SK-N-SH (cell line): ENCODE results near the gene WDR82. TPM values are rescaled to one million over a fixed set of nuclear protein-coding genes. Genes with fewer than 3 reads are reported as not detected.
A peak's percentile ranks its signal among the peaks of the same experiment; 100 is the strongest.

Experiments used
- CTCF ChIA-PET: fragments of 300-600, 350-600 bp; formaldehyde crosslinking; extraction: SDS; loops from one replicate; lab custom pipeline; 2021; lab: Yijun Ruan, JAX
- POLR2A ChIA-PET: fragments of 350-600 bp; sonication (Branson Sonifier 250); formaldehyde crosslinking; extraction: SDS; loops from one replicate; lab custom pipeline; 2020; ENCODE audit warnings: antibody characterized with exemption, inconsistent platforms; lab: Yijun Ruan, JAX
- DNase-seq: peaks from one replicate; pipeline ENCODE4 v3.0.0; 2012
- H2AFZ ChIP-seq: fragments of 200-600 bp; sonication (generic); 2 replicates; pipeline ENCODE4 v1.8.1; 2016; ENCODE audit warnings: antibody characterized with exemption, mild to moderate bottlenecking, low read depth
- H3F3A ChIP-seq: fragments of 200-600 bp; sonication (generic); replicated peaks from 2 replicates; pipeline ENCODE3; 2016; ENCODE audit warnings: antibody characterized with exemption, mild to moderate bottlenecking; ENCODE audit not compliant: insufficient read depth
- H3K27ac ChIP-seq, 2 experiments: fragments of 200-500 bp in 1 of 2; fragments of 200-600 bp in 1 of 2; sonication (Bioruptor generic) in 1 of 2; sonication (generic), shearing (Covaris generic) in 1 of 2; 2 replicates each; pipeline versions ENCODE4 v1.5.1 to v1.6.1; 2014 to 2016; ENCODE audit warnings: low read depth in 2 of 2, inconsistent platforms in 1 of 2, low read length in 1 of 2, mild to moderate bottlenecking in 1 of 2, mixed read lengths in 1 of 2
- H3K27me3 ChIP-seq: fragments of 200-600 bp; sonication (generic), shearing (Covaris generic); 2 replicates; pipeline ENCODE4 v1.6.1; 2016; ENCODE audit warnings: mixed run types; ENCODE audit not compliant: insufficient read depth
- H3K36me3 ChIP-seq, 2 experiments: fragments of 200-500 bp in 1 of 2; fragments of 200-600 bp in 1 of 2; sonication (Bioruptor generic) in 1 of 2; sonication (generic) in 1 of 2; replicated peaks in 1 of 2; 2 replicates each; pipeline versions ENCODE3 to v1.5.1; 2014 to 2016; ENCODE audit warnings: low read length in 1 of 2, mild to moderate bottlenecking in 1 of 2; ENCODE audit not compliant: insufficient read depth in 2 of 2, control insufficient read depth in 1 of 2
- H3K4me1 ChIP-seq, 2 experiments: fragments of 200-500 bp in 1 of 2; fragments of 200-600 bp in 1 of 2; sonication (Bioruptor generic) in 1 of 2; sonication (generic), shearing (Covaris generic) in 1 of 2; 2 replicates each; pipeline versions ENCODE4 v1.5.1 to v1.6.1; 2014 to 2016; ENCODE audit warnings: low read depth in 1 of 2, low read length in 1 of 2, mixed run types in 1 of 2; ENCODE audit not compliant: insufficient read depth in 2 of 2, control insufficient read depth in 1 of 2
- H3K4me2 ChIP-seq: fragments of 200-600 bp; sonication (generic), shearing (Covaris generic); 2 replicates; pipeline ENCODE4 v1.6.1; 2017; ENCODE audit warnings: mixed run types
- H3K4me3 ChIP-seq, 2 experiments: fragments of 200-500 bp in 1 of 2; fragments of 200-600 bp in 1 of 2; sonication (Bioruptor generic) in 1 of 2; sonication (generic), shearing (Covaris generic) in 1 of 2; 2 replicates each; pipeline versions ENCODE4 v1.5.1 to v1.8.1; 2014 to 2016; ENCODE audit warnings: low read depth in 2 of 2, inconsistent platforms in 1 of 2, low read length in 1 of 2, mild to moderate bottlenecking in 1 of 2, mixed read lengths in 1 of 2, moderate library complexity in 1 of 2
- H3K79me2 ChIP-seq: fragments of 200-600 bp; sonication (generic); 2 replicates; pipeline ENCODE4 v1.8.1; 2017; ENCODE audit warnings: mild to moderate bottlenecking; ENCODE audit not compliant: insufficient read depth
- H3K9ac ChIP-seq: fragments of 200-600 bp; sonication (generic); 2 replicates; pipeline ENCODE4 v1.6.1; 2017; ENCODE audit warnings: mixed run types
- H3K9me2 ChIP-seq: fragments of 200-600 bp; sonication (generic); 2 replicates; pipeline ENCODE4 v1.6.1; 2017; ENCODE audit warnings: mixed run types
- H3K9me3 ChIP-seq: fragments of 200-600 bp; sonication (generic); 2 replicates; pipeline ENCODE4 v1.6.1; 2017; ENCODE audit warnings: mixed run types, mild to moderate bottlenecking, moderate library complexity
- H4K20me1 ChIP-seq: fragments of 200-600 bp; sonication (generic); 2 replicates; pipeline ENCODE4 v1.6.1; 2017; ENCODE audit warnings: mild to moderate bottlenecking, mixed run types; ENCODE audit not compliant: insufficient read depth
- FOXJ3 ChIP-seq: sonication (generic); formaldehyde crosslinking; IDR thresholded peaks from 2 replicates; pipeline ENCODE4 v1.5.1; 2020; ENCODE audit warnings: mild to moderate bottlenecking, missing genetic modification reagents
- NRF1 ChIP-seq: IDR thresholded peaks from 2 replicates; pipeline ENCODE4 v1.6.1; 2012; ENCODE audit warnings: low read depth, mild to moderate bottlenecking, low read length
- RXRA ChIP-seq: IDR thresholded peaks from 2 replicates; pipeline ENCODE4 v1.4.0; 2012; ENCODE audit warnings: low read depth, mild to moderate bottlenecking, borderline replicate concordance
- whole genome bisulfite sequencing: methylation state at CpG from one replicate; pipeline ENCODE4 v1.1.6; 2017; ENCODE audit warnings: low lambda C conversion rate; 5-methylcytosine and 5-hydroxymethylcytosine counted together
- polyA plus RNA-seq, 3 experiments: library from polyadenylated mRNA; depleted of rRNA; stranded (reverse); fragments of >200 nt; gene quantifications; 2 replicates each; pipeline ENCODE4 v1.2.3, GENCODE V29; 2012
- TF ChIP-seq, protein P1 (sequence below): IDR thresholded peaks from 2 replicates; pipeline ENCODE4; 2012

WDR82 gene
- polyA plus RNA-seq, 1 of the 3 experiments (the other 2 are of a cell fraction), result 41.2 TPM

DNA sequence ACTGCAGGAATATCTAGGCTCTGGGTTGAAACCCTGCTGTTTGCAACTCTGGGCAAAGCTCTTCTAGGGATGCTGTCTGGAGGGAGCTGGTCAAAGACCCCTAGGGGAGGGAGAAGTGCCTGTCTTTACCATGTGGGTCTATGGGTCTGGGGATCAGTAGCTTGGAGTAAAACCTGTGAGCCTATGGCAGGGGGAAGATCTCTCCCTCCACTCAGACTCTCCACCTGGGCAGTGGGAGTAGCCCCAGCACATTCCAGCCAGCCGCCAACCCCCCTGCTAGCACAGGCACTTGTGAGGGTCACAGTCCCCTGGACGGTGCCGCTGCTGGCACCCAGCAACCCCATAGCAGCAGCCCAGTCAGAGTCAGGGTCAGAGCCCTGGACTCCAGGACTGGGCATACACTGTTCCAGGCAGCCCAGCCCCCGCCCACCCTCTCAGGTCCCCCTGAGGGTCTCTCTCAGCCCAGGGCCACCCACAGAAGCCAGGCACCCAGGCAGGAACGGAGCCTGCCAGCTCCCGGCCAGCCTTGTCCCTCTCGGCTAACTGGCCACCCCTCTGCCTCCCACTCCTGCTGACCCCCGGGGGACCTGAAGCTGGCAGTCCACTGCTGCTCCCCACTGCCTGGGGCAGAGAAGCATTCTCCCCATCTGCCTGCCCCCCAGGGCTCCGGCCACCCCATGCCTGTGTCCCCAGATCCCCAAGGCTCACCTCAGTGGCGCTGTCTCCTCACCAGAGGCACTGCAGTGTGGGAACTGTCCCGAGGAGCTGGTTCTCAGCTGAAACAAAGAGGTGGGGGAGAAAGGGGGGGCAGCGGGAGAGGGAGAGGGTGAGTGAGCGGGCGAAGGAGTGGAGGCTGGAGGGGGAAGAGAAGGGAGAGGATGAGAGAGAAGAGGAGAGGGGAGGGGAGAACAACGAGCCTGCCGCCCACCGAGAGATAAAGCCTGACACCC is 20.0 kb upstream of the WDR82 start:
- TF ChIP-seq FOXJ3 (CRISPR knock-in tag) (peak; percentile 35; the same call in 1 of the 2 replicates), RXRA (no peak)
- CTCF ChIA-PET, result interaction anchor here (0.7 to 16.0 kb wide), 13 partner anchors 9 to 148 kb away, joined by 3 to 504 read pairs (median 4); partner anchors contain the start of gene GLYCTK
- Histone ChIP-seq H3K9ac (peak overlapping the region; percentile 34; the same call in 1 of the 2 replicates), H3K4me2 (peak overlapping the region; percentile 44; the same call in 1 of the 2 replicates), H2AFZ (no peak overlapping the region), H3K4me3 (peak overlapping the region in 1 of 2 experiments; percentile 41; a peak in 1 of 4 replicates), H3K27me3 (no peaks in the 10 kb centered on the region), H3K9me2 (no peaks in the 10 kb centered on the region), H4K20me1 (no peaks in the 10 kb centered on the region), H3K4me1 (peaks cover 17 to 78% of the 10 kb centered on the region in 2 experiments; a peak in 2 of 4 replicates), H3F3A (peaks cover 5% of the 10 kb centered on the region), H3K79me2 (no peaks in the 10 kb centered on the region), H3K36me3 (peaks cover 0 to 2% of the 10 kb centered on the region in 2 experiments), H3K27ac (peak overlapping the region in 1 of 2 experiments; percentile 91; a peak in 2 of 4 replicates), H3K9me3 (no peaks in the 10 kb centered on the region)
- 28% methylated on average over 12 of the region's 17 CpGs for WGBS
- DNase-seq, result peak; percentile 81
- POLR2A ChIA-PET, result interaction anchor here (0.7 to 3.3 kb wide), 10 partner anchors 9 to 82 kb away, joined by 3 to 16 read pairs (median 5); partner anchors contain the start of genes GLYCTK, TWF2 and WDR82

DNA sequence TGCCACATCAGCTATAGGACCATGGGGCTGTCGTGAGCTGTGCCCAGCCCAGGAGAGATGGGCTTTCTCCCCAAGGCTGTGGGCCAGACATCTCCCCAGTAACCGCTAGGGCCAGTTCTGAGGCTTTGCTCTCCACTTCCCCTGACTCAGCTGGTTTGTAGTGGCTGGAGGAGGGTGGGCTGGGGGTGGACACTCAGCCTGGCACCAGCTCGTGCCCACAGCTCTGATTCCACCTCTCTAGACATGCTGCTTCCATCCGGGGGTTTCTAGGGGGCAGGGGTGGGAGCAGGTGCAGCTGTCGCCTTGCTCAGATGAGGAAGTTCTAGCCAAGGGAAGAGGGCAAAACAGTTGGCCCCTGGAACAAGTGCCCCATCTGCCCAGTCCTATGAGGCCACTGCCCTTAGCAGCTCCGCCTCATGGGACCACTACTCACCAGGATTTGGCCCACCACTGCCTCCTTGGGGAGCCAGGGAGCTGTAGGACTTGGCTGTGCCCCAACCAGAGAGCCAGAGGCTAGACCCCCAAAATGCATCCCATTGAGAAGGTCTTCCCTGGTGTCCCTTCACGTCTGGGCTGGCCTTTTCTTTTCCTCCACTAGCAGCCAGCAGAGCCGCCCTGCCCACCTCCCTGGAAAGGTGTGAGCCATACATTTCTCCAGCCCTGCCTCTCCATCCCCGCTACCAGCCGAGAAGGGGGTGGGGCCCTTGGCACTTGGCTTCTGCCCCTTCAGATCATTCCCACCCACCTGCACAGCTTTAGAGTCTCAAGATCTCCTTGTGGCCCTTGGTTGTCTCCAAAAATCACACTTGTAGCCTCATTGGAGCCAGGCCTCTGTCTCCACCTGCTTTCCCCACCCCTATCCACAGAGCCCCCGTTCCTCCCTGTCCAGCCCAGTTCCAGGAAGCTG is 19.0 kb upstream of the WDR82 start:
- TF ChIP-seq, protein P1, sequence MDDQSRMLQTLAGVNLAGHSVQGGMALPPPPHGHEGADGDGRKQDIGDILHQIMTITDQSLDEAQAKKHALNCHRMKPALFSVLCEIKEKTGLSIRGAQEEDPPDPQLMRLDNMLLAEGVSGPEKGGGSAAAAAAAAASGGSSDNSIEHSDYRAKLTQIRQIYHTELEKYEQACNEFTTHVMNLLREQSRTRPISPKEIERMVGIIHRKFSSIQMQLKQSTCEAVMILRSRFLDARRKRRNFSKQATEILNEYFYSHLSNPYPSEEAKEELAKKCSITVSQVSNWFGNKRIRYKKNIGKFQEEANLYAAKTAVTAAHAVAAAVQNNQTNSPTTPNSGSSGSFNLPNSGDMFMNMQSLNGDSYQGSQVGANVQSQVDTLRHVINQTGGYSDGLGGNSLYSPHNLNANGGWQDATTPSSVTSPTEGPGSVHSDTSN, result no peak
- no peak for TF ChIP-seq NRF1
- no peaks in the 10 kb centered on the region for H3K79me2 ChIP-seq
- ChIA-PET CTCF (interaction anchor here (0.9 to 16.0 kb wide), 12 partner anchors 9 to 149 kb away, joined by 3 to 504 read pairs (median 4); partner anchors contain the start of gene GLYCTK), POLR2A (interaction anchor here (1.6 to 1.9 kb wide), 3 partner anchors 8 to 14 kb away, joined by 4 to 12 read pairs (median 7); no protein-coding TSS in a partner anchor)
- peak overlapping the region in 1 of 2 experiments; percentile 91; a peak in 1 of 4 replicates for H3K27ac ChIP-seq
- peaks cover 0 to 12% of the 10 kb centered on the region in 2 experiments for H3K36me3 ChIP-seq
- peaks cover 5% of the 10 kb centered on the region for H3F3A ChIP-seq
- 80% methylated on average over 7 of the region's 11 CpGs for WGBS
- no peaks in the 10 kb centered on the region for H3K27me3 ChIP-seq
- peak overlapping the region in 1 of 2 experiments; percentile 41; a peak in 1 of 4 replicates for H3K4me3 ChIP-seq
- H3K9me2 ChIP-seq, result no peaks in the 10 kb centered on the region
- no peaks in the 10 kb centered on the region for H3K9me3 ChIP-seq
- DNase-seq, result no peak
- H3K4me2 ChIP-seq, result no peak overlapping the region; the same call in 1 of the 2 replicates
- H3K4me1 ChIP-seq, result peaks cover 17 to 69% of the 10 kb centered on the region in 2 experiments; a peak in 2 of 4 replicates
- H4K20me1 ChIP-seq, result no peaks in the 10 kb centered on the region
- H2AFZ ChIP-seq, result no peak overlapping the region
- H3K9ac ChIP-seq, result no peak overlapping the region
